Endothelial cell (in vitro differentiated cells): Measurements from ENCODE around the gene ARMC5. TPM values are rescaled to one million over a fixed set of nuclear protein-coding genes. Genes with fewer than 3 reads are reported as not detected.

Experiments used
- DNase-seq: peaks from one replicate; pipeline ENCODE4 v3.0.0; 2021; ENCODE audit warnings: low spot score
- H3K27ac Mint-ChIP-seq: one replicate; pipeline ENCODE4 v1.8.0; 2021; ENCODE audit warnings: mixed read lengths, inconsistent platforms; ENCODE audit not compliant: unreplicated experiment
- H3K27me3 Mint-ChIP-seq: one replicate; pipeline ENCODE4 v1.8.0; 2021; ENCODE audit warnings: mild to moderate bottlenecking, moderate library complexity, mixed read lengths, inconsistent platforms; ENCODE audit not compliant: unreplicated experiment
- H3K36me3 Mint-ChIP-seq: one replicate; pipeline ENCODE4 v1.8.0; 2021; ENCODE audit warnings: mild to moderate bottlenecking, low read depth, mixed read lengths, inconsistent platforms; ENCODE audit not compliant: unreplicated experiment
- H3K4me1 Mint-ChIP-seq: one replicate; pipeline ENCODE4 v1.8.0; 2021; ENCODE audit warnings: mild to moderate bottlenecking, mixed read lengths, inconsistent platforms; ENCODE audit not compliant: unreplicated experiment
- H3K4me3 Mint-ChIP-seq: one replicate; pipeline ENCODE4 v1.8.0; 2021; ENCODE audit warnings: mild to moderate bottlenecking, mixed read lengths, inconsistent platforms; ENCODE audit not compliant: unreplicated experiment
- H3K9me3 Mint-ChIP-seq: one replicate; pipeline ENCODE4 v1.8.0; 2021; ENCODE audit warnings: mixed read lengths, inconsistent platforms; ENCODE audit not compliant: unreplicated experiment
- CTCF ChIP-seq: fragments of 200-600 bp; sonication (generic); IDR thresholded peaks from one replicate; pipeline ENCODE4 v1.5.0; 2021; ENCODE audit warnings: antibody characterized with exemption; ENCODE audit not compliant: unreplicated experiment
- total RNA-seq: library from RNA; stranded (reverse); fragmentation: NEBNext Ultra II Directional; extraction: Animal tissue kit (Norgen Biotek cat#: 25700); gene quantifications from one replicate; pipeline ENCODE4 v1.2.1, GENCODE V29; 2021; ENCODE audit not compliant: unreplicated experiment

Gene ARMC5
- total RNA-seq, 1 donor from 2014 or later = 15.9 TPM

- no peak within 1 kb of the TSS for H3K27ac Mint-ChIP-seq
- peaks cover 4% of the 10 kb centered on the region for H3K36me3 Mint-ChIP-seq
- no peaks in the 10 kb centered on the region for H3K4me1 Mint-ChIP-seq
- DNase-seq = no peak
- H3K4me3 Mint-ChIP-seq = no peak within 1 kb of the TSS
- no peak for TF ChIP-seq CTCF
- peaks cover 8% of the 10 kb centered on the region for H3K27me3 Mint-ChIP-seq
- H3K9me3 Mint-ChIP-seq = no peaks in the 10 kb centered on the region
Observed at GRCh38 chr16:31428279-31428597, 31.1 kb upstream of the ARMC5 start, which contains the start of gene COX6A2. COX6A2 (minus strand) TSS chr16:31428360; CDS start chr16:31428325, 35 bp downstream.

- no peaks in the 10 kb centered on the region for H3K9me3 Mint-ChIP-seq
- H3K27ac Mint-ChIP-seq = no peak overlapping the region
- no peaks in the 10 kb centered on the region for H3K4me1 Mint-ChIP-seq
- TF ChIP-seq CTCF = no peak
- H3K36me3 Mint-ChIP-seq = peaks cover 4% of the 10 kb centered on the region
- no peak overlapping the region for H3K4me3 Mint-ChIP-seq
- no peak for DNase-seq
- peaks cover 8% of the 10 kb centered on the region for H3K27me3 Mint-ChIP-seq
Observed at GRCh38 chr16:31428638-31429247, 30.6 kb upstream of the ARMC5 start.

- no peaks in the 10 kb centered on the region for H3K9me3 Mint-ChIP-seq
- H3K27me3 Mint-ChIP-seq = peaks cover 8% of the 10 kb centered on the region
- no peak for TF ChIP-seq CTCF
- H3K4me3 Mint-ChIP-seq = no peak overlapping the region
- H3K4me1 Mint-ChIP-seq = no peaks in the 10 kb centered on the region
- H3K27ac Mint-ChIP-seq = no peak overlapping the region
- no peak for DNase-seq
- peaks cover 4% of the 10 kb centered on the region for H3K36me3 Mint-ChIP-seq
Observed at GRCh38 chr16:31429314-31429713, 30.0 kb upstream of the ARMC5 start.

GRCh38 chr16:31429796-31430195, 29.5 kb upstream of the ARMC5 start:
- Mint-ChIP-seq H3K36me3 (peaks cover 4% of the 10 kb centered on the region), H3K4me3 (no peak overlapping the region), H3K27ac (no peak overlapping the region), H3K4me1 (no peaks in the 10 kb centered on the region), H3K27me3 (peaks cover 6% of the 10 kb centered on the region), H3K9me3 (no peaks in the 10 kb centered on the region)
- TF ChIP-seq CTCF = no peak
- no peak for DNase-seq

- no peaks in the 10 kb centered on the region for H3K9me3 Mint-ChIP-seq
- DNase-seq = no peak
- peaks cover 4% of the 10 kb centered on the region for H3K27me3 Mint-ChIP-seq
- H3K4me1 Mint-ChIP-seq = no peaks in the 10 kb centered on the region
- H3K36me3 Mint-ChIP-seq = peaks cover 4% of the 10 kb centered on the region
- no peak for TF ChIP-seq CTCF
- H3K4me3 Mint-ChIP-seq = no peak overlapping the region
- H3K27ac Mint-ChIP-seq = no peak overlapping the region
Observed at GRCh38 chr16:31430380-31431052, 28.8 kb upstream of the ARMC5 start.
